OCI-LY3 (cell line): ENCODE data around the gene PPP1R14B.

Experiments used
- H2AFZ ChIP-seq: fragments of 200-600, 300-600 bp; shearing (Covaris generic); 2 replicates; pipeline ENCODE4 v1.6.0; 2014; ENCODE audit warnings: antibody characterized with exemption, low read depth, low read length
- H3K27ac ChIP-seq: fragments of 200-600, 300-600 bp; sonication (generic); 2 replicates; pipeline ENCODE4 v1.5.1; 2014; ENCODE audit warnings: mild to moderate bottlenecking, low read length, moderate library complexity, mixed read lengths
- H3K27me3 ChIP-seq: fragments of 200-600, 300-600 bp; sonication (generic); 2 replicates; pipeline ENCODE4 v1.6.1; 2014; ENCODE audit warnings: low read depth, low read length, mixed read lengths
- H3K36me3 ChIP-seq: fragments of 200-600, 300-600 bp; sonication (generic); replicated peaks from 2 replicates; pipeline ENCODE3; 2014; ENCODE audit warnings: low read depth, low read length, mixed read lengths
- H3K4me1 ChIP-seq: fragments of 300-600, 200-600 bp; sonication (generic); 2 replicates; pipeline ENCODE4 v1.6.1; 2014; ENCODE audit warnings: low read length, mixed read lengths
- H3K4me2 ChIP-seq: fragments of 200-600, 300-600 bp; sonication (generic); 2 replicates; pipeline ENCODE4 v1.6.1; 2014; ENCODE audit warnings: low read length, mixed read lengths
- H3K4me3 ChIP-seq: fragments of 300-600, 200-600 bp; sonication (generic); 2 replicates; pipeline ENCODE4 v1.5.1; 2014; ENCODE audit warnings: antibody characterized with exemption, mild to moderate bottlenecking, low read length, moderate library complexity
- H3K79me2 ChIP-seq: fragments of 300-600, 200-600 bp; shearing (Covaris generic); 2 replicates; pipeline ENCODE4 v1.6.1; 2014; ENCODE audit warnings: mild to moderate bottlenecking, low read length, mixed read lengths
- H3K9ac ChIP-seq: fragments of 300-600, 200-600 bp; shearing (Covaris generic); 2 replicates; pipeline ENCODE4 v1.6.0; 2014; ENCODE audit warnings: mild to moderate bottlenecking, low read length, moderate library complexity
- H3K9me3 ChIP-seq: fragments of 200-600, 300-600 bp; shearing (Covaris generic); 2 replicates; pipeline ENCODE4 v1.6.1; 2014; ENCODE audit warnings: low read length, mixed read lengths; ENCODE audit not compliant: insufficient read depth
- H4K20me1 ChIP-seq: fragments of 200-600, 300-600 bp; sonication (generic); 2 replicates; pipeline ENCODE4 v1.6.1; 2016; ENCODE audit warnings: low read length, mixed read lengths; ENCODE audit not compliant: insufficient read depth
- EZH2phosphoT487 ChIP-seq: fragments of 200-600 bp; shearing (Covaris generic); IDR thresholded peaks from 2 replicates; pipeline ENCODE4 v1.6.1; 2018; ENCODE audit warnings: antibody characterized with exemption, mixed run types, low read depth
- TF ChIP-seq, protein P1 (sequence below): fragments of 200-600, 300-600 bp; sonication (generic); IDR thresholded peaks from 2 replicates; pipeline ENCODE4 v1.5.1; 2014; ENCODE audit warnings: antibody characterized with exemption, low read length, low read depth

PPP1R14B gene

GRCh38 chr11:64261556-64262080 lies 14.9 kb upstream of the PPP1R14B start:
- no peaks in the 10 kb centered on the region for H3K27me3 ChIP-seq
- no peak overlapping the region for H3K4me2 ChIP-seq
- H4K20me1 ChIP-seq: no peaks in the 10 kb centered on the region
- no peak overlapping the region for H3K9ac ChIP-seq
- no peak overlapping the region for H2AFZ ChIP-seq
- H3K79me2 ChIP-seq: no peaks in the 10 kb centered on the region
- no peak for TF ChIP-seq EZH2phosphoT487
- H3K9me3 ChIP-seq: no peaks in the 10 kb centered on the region
- no peak overlapping the region for H3K27ac ChIP-seq
- peaks cover 55% of the 10 kb centered on the region for H3K36me3 ChIP-seq
- H3K4me3 ChIP-seq: no peak overlapping the region
- H3K4me1 ChIP-seq: peaks cover 19% of the 10 kb centered on the region

- no peaks in the 10 kb centered on the region for H3K9me3 ChIP-seq
- no peaks in the 10 kb centered on the region for H3K79me2 ChIP-seq
- H3K4me3 ChIP-seq: no peak overlapping the region
- H3K27me3 ChIP-seq: no peaks in the 10 kb centered on the region
- TF ChIP-seq, protein P1, sequence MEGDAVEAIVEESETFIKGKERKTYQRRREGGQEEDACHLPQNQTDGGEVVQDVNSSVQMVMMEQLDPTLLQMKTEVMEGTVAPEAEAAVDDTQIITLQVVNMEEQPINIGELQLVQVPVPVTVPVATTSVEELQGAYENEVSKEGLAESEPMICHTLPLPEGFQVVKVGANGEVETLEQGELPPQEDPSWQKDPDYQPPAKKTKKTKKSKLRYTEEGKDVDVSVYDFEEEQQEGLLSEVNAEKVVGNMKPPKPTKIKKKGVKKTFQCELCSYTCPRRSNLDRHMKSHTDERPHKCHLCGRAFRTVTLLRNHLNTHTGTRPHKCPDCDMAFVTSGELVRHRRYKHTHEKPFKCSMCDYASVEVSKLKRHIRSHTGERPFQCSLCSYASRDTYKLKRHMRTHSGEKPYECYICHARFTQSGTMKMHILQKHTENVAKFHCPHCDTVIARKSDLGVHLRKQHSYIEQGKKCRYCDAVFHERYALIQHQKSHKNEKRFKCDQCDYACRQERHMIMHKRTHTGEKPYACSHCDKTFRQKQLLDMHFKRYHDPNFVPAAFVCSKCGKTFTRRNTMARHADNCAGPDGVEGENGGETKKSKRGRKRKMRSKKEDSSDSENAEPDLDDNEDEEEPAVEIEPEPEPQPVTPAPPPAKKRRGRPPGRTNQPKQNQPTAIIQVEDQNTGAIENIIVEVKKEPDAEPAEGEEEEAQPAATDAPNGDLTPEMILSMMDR: no peak
- TF ChIP-seq EZH2phosphoT487: no peak
- H3K27ac ChIP-seq: peak overlapping the region; percentile 74
- peak overlapping the region; percentile 42; the same call in 1 of the 2 replicates for H3K9ac ChIP-seq
- peaks cover 19% of the 10 kb centered on the region for H3K4me1 ChIP-seq
- H4K20me1 ChIP-seq: no peaks in the 10 kb centered on the region
- peak overlapping the region; percentile 38 for H3K4me2 ChIP-seq
- peaks cover 59% of the 10 kb centered on the region for H3K36me3 ChIP-seq
- H2AFZ ChIP-seq: no peak overlapping the region
Observed at GRCh38 chr11:64260147-64260708, 13.5 kb upstream of the PPP1R14B start.

DNA sequence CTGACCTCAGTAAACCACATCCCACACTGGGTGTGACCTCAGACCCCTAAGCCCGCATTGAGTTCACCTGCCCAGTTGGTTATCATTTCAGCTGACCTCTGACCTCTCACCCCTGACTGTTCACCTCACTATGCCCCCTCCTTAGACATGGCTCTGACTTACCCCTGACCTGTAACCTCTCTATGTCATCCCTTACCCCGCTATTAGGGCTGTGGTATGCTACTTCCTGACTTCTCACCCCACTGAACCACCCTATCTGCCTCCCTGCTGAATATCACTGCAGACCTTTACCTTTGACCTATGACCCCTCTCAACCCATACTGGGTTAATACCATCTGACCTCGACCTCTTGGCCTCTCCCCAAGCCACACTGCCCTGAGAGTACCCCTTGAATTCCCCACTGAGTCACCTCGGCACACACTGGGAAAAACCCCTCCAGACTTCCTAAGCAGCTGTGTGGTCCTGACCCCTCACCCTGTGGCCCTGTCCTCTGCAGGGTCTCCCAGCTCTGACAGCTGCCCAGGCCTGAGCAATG lies 12.9 kb upstream of the PPP1R14B start:
- Histone ChIP-seq H2AFZ (no peak overlapping the region), H3K9ac (peak overlapping the region; percentile 42; the same call in 1 of the 2 replicates), H3K36me3 (peaks cover 59% of the 10 kb centered on the region), H3K4me2 (peak overlapping the region; percentile 38), H3K27me3 (no peaks in the 10 kb centered on the region), H3K4me1 (peaks cover 19% of the 10 kb centered on the region), H3K27ac (peak overlapping the region; percentile 74), H3K79me2 (no peaks in the 10 kb centered on the region), H3K4me3 (no peak overlapping the region), H4K20me1 (no peaks in the 10 kb centered on the region), H3K9me3 (no peaks in the 10 kb centered on the region)
- TF ChIP-seq EZH2phosphoT487: no peak
- TF ChIP-seq, protein P1: no peak

DNA sequence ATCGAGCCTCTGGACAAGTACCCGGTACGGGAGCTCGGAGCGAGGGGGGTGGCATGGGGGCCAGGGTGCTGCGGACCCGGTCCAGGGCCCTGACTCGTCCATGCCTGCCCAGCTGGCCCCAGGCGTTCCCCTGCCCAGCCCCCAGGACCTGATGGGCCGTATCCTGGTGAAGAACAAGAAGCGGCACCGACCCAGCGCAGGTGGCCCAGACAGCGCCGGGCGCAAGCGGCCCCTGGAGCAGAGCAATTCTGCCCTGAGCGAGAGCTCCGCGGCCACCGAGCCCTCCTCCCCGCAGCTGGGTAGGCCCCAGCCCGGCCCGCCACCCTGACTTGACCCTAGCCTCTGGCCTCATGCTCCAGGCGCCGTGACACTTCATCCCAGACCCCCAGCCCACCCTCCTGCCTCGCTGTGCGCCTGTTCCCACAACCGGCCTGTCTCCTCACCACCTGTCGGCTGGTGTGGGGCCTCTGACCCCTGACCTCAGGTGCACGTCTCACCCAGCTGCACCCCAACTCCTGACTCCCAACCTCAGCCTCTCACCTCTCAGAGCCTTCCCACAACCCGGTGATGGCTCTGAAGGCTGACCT lies 12.3 kb upstream of the PPP1R14B start:
- peak overlapping the region; percentile 42; the same call in 1 of the 2 replicates for H3K9ac ChIP-seq
- no peaks in the 10 kb centered on the region for H3K27me3 ChIP-seq
- H3K4me3 ChIP-seq: no peak overlapping the region
- no peaks in the 10 kb centered on the region for H3K79me2 ChIP-seq
- peak overlapping the region; percentile 38; the same call in 1 of the 2 replicates for H3K4me2 ChIP-seq
- no peak overlapping the region for H2AFZ ChIP-seq
- H3K4me1 ChIP-seq: peaks cover 19% of the 10 kb centered on the region
- no peaks in the 10 kb centered on the region for H3K9me3 ChIP-seq
- peak overlapping the region; percentile 74 for H3K27ac ChIP-seq
- TF ChIP-seq EZH2phosphoT487: no peak
- TF ChIP-seq, protein P1: no peak
- H4K20me1 ChIP-seq: no peaks in the 10 kb centered on the region
- peaks cover 59% of the 10 kb centered on the region for H3K36me3 ChIP-seq
